ENCODE results near the gene FCRL1. TPM values are rescaled to one million over a fixed set of nuclear protein-coding genes. Genes with fewer than 3 reads are reported as not detected.

FCRL1 gene
- total RNA-seq, 1 donor from 2014 or later, result 138 TPM

DNA sequence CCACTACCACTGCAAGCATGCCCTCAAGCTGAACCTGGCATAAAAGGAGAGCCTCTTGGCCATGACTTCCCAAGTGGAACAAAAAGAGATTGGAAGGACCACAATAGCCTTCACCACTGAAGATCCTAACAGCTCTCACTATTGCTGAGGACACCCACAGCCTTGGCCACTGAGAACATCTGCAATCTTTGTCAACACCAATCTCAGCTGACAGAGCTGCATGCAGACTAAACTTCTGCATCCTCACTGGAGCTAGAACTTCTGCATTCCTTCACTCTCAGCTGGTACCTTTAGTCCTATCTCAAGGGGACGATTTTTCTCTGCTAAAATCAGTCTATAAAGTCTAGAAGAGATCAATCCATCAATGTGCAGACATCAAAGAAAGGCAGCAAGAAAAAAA, 34.7 kb downstream of the FCRL1 start:
- Mint-ChIP-seq H3K27me3 (no peaks in the 10 kb centered on the region), H3K9me3 (no peaks in the 10 kb centered on the region), H3K27ac (peak overlapping the region; percentile 77), H3K4me3 (peak overlapping the region; percentile 42), H3K36me3 (ENCODE audit: low read depth) (peaks cover 31% of the 10 kb centered on the region), H3K4me1 (peaks cover 93% of the 10 kb centered on the region)
- TF ChIP-seq, protein P1, sequence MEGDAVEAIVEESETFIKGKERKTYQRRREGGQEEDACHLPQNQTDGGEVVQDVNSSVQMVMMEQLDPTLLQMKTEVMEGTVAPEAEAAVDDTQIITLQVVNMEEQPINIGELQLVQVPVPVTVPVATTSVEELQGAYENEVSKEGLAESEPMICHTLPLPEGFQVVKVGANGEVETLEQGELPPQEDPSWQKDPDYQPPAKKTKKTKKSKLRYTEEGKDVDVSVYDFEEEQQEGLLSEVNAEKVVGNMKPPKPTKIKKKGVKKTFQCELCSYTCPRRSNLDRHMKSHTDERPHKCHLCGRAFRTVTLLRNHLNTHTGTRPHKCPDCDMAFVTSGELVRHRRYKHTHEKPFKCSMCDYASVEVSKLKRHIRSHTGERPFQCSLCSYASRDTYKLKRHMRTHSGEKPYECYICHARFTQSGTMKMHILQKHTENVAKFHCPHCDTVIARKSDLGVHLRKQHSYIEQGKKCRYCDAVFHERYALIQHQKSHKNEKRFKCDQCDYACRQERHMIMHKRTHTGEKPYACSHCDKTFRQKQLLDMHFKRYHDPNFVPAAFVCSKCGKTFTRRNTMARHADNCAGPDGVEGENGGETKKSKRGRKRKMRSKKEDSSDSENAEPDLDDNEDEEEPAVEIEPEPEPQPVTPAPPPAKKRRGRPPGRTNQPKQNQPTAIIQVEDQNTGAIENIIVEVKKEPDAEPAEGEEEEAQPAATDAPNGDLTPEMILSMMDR (IDR thresholded peaks at IDR 0.05), result no peak
- DNase-seq (no peak), ATAC-seq (ENCODE audit: low read depth) (no peak)
- intact Hi-C loops (cut with micrococcal nuclease), result no loop called here
- ChIA-PET POLR2A (interaction anchor here (0.7 to 3.2 kb wide), 4 partner anchors 8 to 35 kb away, joined by 3 to 23 read pairs (median 9); partner anchors contain the start of genes FCRL1 and FCRL2), CTCF (interaction anchor here (1.5 to 3.5 kb wide), 2 partner anchors 12 to 205 kb away, joined by 5 to 21 read pairs; no protein-coding TSS in a partner anchor)

DNA sequence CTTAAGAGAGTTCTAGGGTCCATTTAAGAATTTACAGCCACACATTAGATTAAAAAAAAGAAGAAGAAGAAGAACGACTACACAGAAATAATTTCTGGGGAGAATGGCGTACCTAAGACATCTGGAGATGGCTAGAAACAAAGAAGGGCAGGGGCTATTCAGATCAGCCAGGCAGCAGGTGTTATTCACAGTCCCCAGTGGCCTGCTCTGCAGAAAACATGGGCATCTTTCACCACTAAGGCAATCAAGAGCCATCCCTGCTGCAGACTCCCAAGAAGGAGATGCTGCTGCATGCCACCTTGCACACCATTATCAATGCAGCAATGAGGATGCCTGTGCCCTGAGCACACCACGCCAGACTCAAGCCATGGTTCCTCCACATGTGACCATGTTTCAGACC, 35.1 kb downstream of the FCRL1 start:
- TF ChIP-seq, protein P1 (IDR thresholded peaks at IDR 0.05), result no peak
- Mint-ChIP-seq H3K4me3 (peak overlapping the region; percentile 42), H3K9me3 (no peaks in the 10 kb centered on the region), H3K36me3 (ENCODE audit: low read depth) (peaks cover 28% of the 10 kb centered on the region), H3K4me1 (peaks cover 94% of the 10 kb centered on the region), H3K27me3 (no peaks in the 10 kb centered on the region), H3K27ac (peak overlapping the region; percentile 77)
- POLR2A ChIA-PET, result interaction anchor here (0.7 to 3.2 kb wide), 4 partner anchors 8 to 36 kb away, joined by 3 to 23 read pairs (median 9); partner anchors contain the start of genes FCRL1 and FCRL2
- DNase-seq (no peak), ATAC-seq (ENCODE audit: low read depth) (no peak)
- intact Hi-C loops (cut with micrococcal nuclease), result loop anchor here (1.0 kb wide), 1 partner anchor 22 kb away; no protein-coding TSS in a partner anchor
- CTCF ChIA-PET, result interaction anchor here (1.5 to 3.5 kb wide), 2 partner anchors 12 to 204 kb away, joined by 5 to 21 read pairs; no protein-coding TSS in a partner anchor

DNA sequence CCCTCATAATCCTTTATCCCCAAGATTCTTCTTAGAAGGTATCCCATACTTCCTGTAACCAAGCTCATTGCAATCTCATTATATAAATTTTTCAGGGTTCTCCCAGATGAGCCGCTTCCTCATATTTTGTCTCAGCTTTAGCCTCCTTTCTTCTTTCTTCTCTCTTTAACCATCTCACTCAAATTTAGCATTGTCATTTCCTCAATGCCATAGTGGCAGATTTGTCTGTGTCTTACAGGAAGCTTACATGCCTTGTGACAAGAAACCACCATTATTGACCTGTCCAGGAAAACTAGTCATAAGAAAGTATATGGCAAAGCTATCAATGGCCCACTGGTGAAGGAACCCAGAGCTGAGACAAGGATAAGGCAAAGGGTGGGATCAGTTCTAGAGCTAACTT, 37.0 kb downstream of the FCRL1 start:
- ChIA-PET CTCF (interaction anchor here (0.7 to 3.8 kb wide), 5 partner anchors 9 to 203 kb away, joined by 3 to 11 read pairs (median 4); no protein-coding TSS in a partner anchor), POLR2A (interaction anchor here (0.9 to 3.8 kb wide), 10 partner anchors 9 to 187 kb away, joined by 3 to 32 read pairs (median 4); partner anchors contain the start of gene FCRL1)
- DNase-seq (no peak), ATAC-seq (ENCODE audit: low read depth) (no peak)
- Mint-ChIP-seq H3K4me3 (peak overlapping the region; percentile 25), H3K4me1 (peaks cover 98% of the 10 kb centered on the region), H3K27ac (peak overlapping the region; percentile 77), H3K9me3 (no peaks in the 10 kb centered on the region), H3K27me3 (no peaks in the 10 kb centered on the region), H3K36me3 (ENCODE audit: low read depth) (peaks cover 26% of the 10 kb centered on the region)
- TF ChIP-seq, protein P1 (IDR thresholded peaks at IDR 0.05), result no peak
- intact Hi-C loops (cut with micrococcal nuclease), result loop anchor here (1.0 to 2.0 kb wide), 2 partner anchors 9 to 38 kb away; partner anchors contain the start of gene FCRL1

DNA sequence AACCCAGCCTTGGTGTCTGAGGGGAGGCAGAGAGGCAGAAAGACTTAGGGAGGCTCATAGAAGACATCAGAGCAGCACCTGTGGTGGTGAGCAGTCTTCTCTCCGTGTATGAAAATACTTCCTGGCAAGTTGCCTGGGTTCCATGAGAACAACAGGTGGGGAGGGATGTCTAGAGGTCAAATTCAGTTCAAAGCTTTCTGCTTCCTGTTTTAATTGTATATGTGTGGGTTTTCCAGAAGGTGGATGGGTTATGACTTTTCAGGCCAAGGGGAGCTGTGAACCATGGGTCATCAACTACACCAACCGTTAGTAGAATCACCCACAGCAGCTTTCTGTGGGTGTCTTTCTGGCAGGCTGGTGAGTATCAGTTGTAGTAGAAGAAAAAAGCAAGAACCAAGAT, 38.9 kb downstream of the FCRL1 start:
- POLR2A ChIA-PET, result interaction anchor here (0.7 to 3.8 kb wide), 8 partner anchors 9 to 84 kb away, joined by 3 to 32 read pairs (median 4); partner anchors contain the start of gene FCRL1
- intact Hi-C loops (cut with micrococcal nuclease), result no loop called here
- Mint-ChIP-seq H3K4me3 (peak overlapping the region; percentile 48), H3K36me3 (ENCODE audit: low read depth) (peaks cover 18% of the 10 kb centered on the region), H3K27ac (peak overlapping the region; percentile 77), H3K27me3 (no peaks in the 10 kb centered on the region), H3K4me1 (peaks cover 99% of the 10 kb centered on the region), H3K9me3 (no peaks in the 10 kb centered on the region)
- DNase-seq, result no peak
- TF ChIP-seq, protein P1 (IDR thresholded peaks at IDR 0.05), result no peak
- ATAC-seq (ENCODE audit: low read depth), result peak; percentile 22
- CTCF ChIA-PET, result interaction anchor here (3.8 kb wide), 1 partner anchor 201 kb away, joined by 11 read pairs; no protein-coding TSS in a partner anchor

DNA sequence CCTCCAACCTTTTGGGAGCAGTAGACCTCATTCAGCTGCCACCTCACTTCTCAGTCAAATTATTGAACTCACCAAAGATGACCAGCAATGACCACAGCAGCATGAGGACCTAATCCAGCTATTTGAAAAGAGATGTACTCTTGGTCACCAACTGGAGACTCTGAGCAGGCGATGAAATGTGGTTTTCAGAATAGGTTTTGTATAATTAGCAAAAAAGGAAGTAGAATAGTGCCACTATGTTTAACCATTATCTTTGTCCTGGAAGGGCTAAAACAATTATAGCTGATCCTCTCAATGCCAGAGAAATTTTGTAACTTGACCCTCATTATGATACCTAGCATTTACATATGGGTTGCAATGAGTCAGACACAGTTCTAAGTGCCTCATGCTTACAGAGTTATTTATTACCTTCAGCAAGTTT, 42.9 kb downstream of the FCRL1 start, which contains the start of gene FCRL2:
Gene FCRL2, minus strand, starts transcription at position 162 of the 421 bp plus-strand sequence. Its CDS starts 59 bp downstream, at position 103.
- POLR2A ChIA-PET, result interaction anchor here (0.7 to 6.1 kb wide), 11 partner anchors 9 to 181 kb away, joined by 3 to 42 read pairs (median 3); partner anchors contain the start of genes FCRL1 and FCRL3
- Mint-ChIP-seq H3K9me3 (no peaks in the 10 kb centered on the region), H3K36me3 (ENCODE audit: low read depth) (peaks cover 21% of the 10 kb centered on the region), H3K4me3 (peak within 1 kb of the TSS; percentile 86), H3K27ac (peak within 1 kb of the TSS; percentile 87), H3K27me3 (no peaks in the 10 kb centered on the region), H3K4me1 (peaks cover 99% of the 10 kb centered on the region)
- CTCF ChIA-PET, result interaction anchor here (0.8 to 9.1 kb wide), 5 partner anchors 29 to 225 kb away, joined by 3 to 161 read pairs (median 7); partner anchors contain the start of gene FCRL5
- TF ChIP-seq, protein P1 (IDR thresholded peaks at IDR 0.05), result no peak
- peak; percentile 33 for ATAC-seq (ENCODE audit: low read depth)
- intact Hi-C loops (cut with micrococcal nuclease), result no loop called here
- no peak for DNase-seq
